Stimulated activated CD4-positive, alpha-beta T cell treated with anti-CD3 and anti-CD28 coated beads, Interleukin-12 subunit alpha, Interleukin-12 subunit beta, amount 100 ng/mL, for 24 hours (primary cell): Measurements from ENCODE around the gene ARL15.

Experiments used
- DNase-seq, 2 experiments: peaks; one replicate each; pipeline ENCODE4 v3.0.0-alpha.2; 2020; ENCODE audit warnings: low read depth in 2 of 2

The ARL15 gene

GRCh38 chr5:54040018-54040417 lies 270.4 kb downstream of the ARL15 start:
- DNase-seq, result no peak

- no peak for DNase-seq
Observed at GRCh38 chr5:54037205-54037604, 273.2 kb downstream of the ARL15 start.

- DNase-seq, result no peak
Observed at GRCh38 chr5:54030981-54031380, 279.4 kb downstream of the ARL15 start.

- no peak for DNase-seq
Observed at GRCh38 chr5:54024466-54024865, 285.9 kb downstream of the ARL15 start.

GRCh38 chr5:54022223-54022622 lies 288.1 kb downstream of the ARL15 start:
- DNase-seq, result no peak

GRCh38 chr5:54021431-54022164 lies 288.8 kb downstream of the ARL15 start:
- no peak for DNase-seq

- no peak for DNase-seq
Observed at GRCh38 chr5:54018438-54018837, 291.9 kb downstream of the ARL15 start.

- no peak for DNase-seq
Observed at GRCh38 chr5:54017580-54017979, 292.8 kb downstream of the ARL15 start.

GRCh38 chr5:54013556-54014194 lies 296.7 kb downstream of the ARL15 start:
- DNase-seq, result peak in 1 of 2 experiments; percentile 4

- no peak for DNase-seq
Observed at GRCh38 chr5:54009828-54010227, 300.5 kb downstream of the ARL15 start.

GRCh38 chr5:54009357-54009756 lies 301.0 kb downstream of the ARL15 start:
- DNase-seq, result no peak

- DNase-seq, result no peak
Observed at GRCh38 chr5:54007827-54008777, 302.3 kb downstream of the ARL15 start.

- no peak for DNase-seq
Observed at GRCh38 chr5:54004697-54005096, 305.7 kb downstream of the ARL15 start.

GRCh38 chr5:54002779-54003178 lies 307.6 kb downstream of the ARL15 start:
- DNase-seq, result no peak

- DNase-seq, result no peak
Observed at GRCh38 chr5:54001976-54002775, 308.2 kb downstream of the ARL15 start.

- DNase-seq, result no peak
Observed at GRCh38 chr5:54000011-54000410, 310.4 kb downstream of the ARL15 start.

- no peak for DNase-seq
Observed at GRCh38 chr5:53997736-53998627, 312.4 kb downstream of the ARL15 start.

- DNase-seq, result no peak
Observed at GRCh38 chr5:53996008-53996407, 314.4 kb downstream of the ARL15 start.

- no peak for DNase-seq
Observed at GRCh38 chr5:53994148-53994547, 316.2 kb downstream of the ARL15 start.

GRCh38 chr5:53991942-53992341 lies 318.4 kb downstream of the ARL15 start:
- no peak for DNase-seq
